Measurements from ENCODE around the gene OR5K2. TPM values are rescaled to one million over a fixed set of nuclear protein-coding genes. Genes with fewer than 3 reads are reported as not detected.

The OR5K2 gene
- total RNA-seq (2012; rRNA removed) = not detected in 2 replicates
- polyA plus RNA-seq (2012; rRNA removed) = not detected in 2 replicates
- polyA plus RNA-seq (2012; cell fraction: cytosol; rRNA removed) = not detected in 2 replicates
- not detected in 2 replicates for polyA plus RNA-seq (2012; cell fraction: nucleus; rRNA removed; ENCODE audit: low replicate concordance)
- not detected for Bru-seq, nascent RNA
- BruChase-seq, experiment 1, labeled RNA remaining after a 6-hour chase = not detected
- BruChase-seq, experiment 2, labeled RNA remaining after a 2-hour chase = not detected
- long read RNA-seq = 0 reads

- Histone ChIP-seq H4K91ac (ENCODE audit: insufficient read depth, low read depth, low read length) (no peak within 1 kb of the TSS), H2BK5ac (ENCODE audit: low read depth, low read length, poor library complexity, severe bottlenecking) (no peak within 1 kb of the TSS), H3K4me2 (ENCODE audit: low read depth, low read length) (no peak within 1 kb of the TSS), H3K9me1 (ENCODE audit: insufficient read depth, low read length) (no peaks in the 10 kb centered on the region), H3K27me3 (ENCODE audit: control insufficient read depth, insufficient read depth, low read length) (no peaks in the 10 kb centered on the region), H3K4me3 (ENCODE audit: insufficient read depth, low read depth, low read length) (no peak within 1 kb of the TSS), H4K8ac (ENCODE audit: low read depth in 2 of 2, low read length in 2 of 2) (no peak within 1 kb of the TSS), H2AFZ (replicated peaks; ENCODE audit: low read length, poor library complexity) (no peak within 1 kb of the TSS), H2BK120ac (ENCODE audit: low read depth, low read length) (no peak within 1 kb of the TSS), H3K9me3 (ENCODE audit: control insufficient read depth, insufficient read depth, low read length) (no peaks in the 10 kb centered on the region), H2BK20ac (ENCODE audit: low read depth, low read length) (no peak within 1 kb of the TSS), H4K5ac (ENCODE audit: low read depth, low read length) (no peak within 1 kb of the TSS), H3K4me1 (ENCODE audit: control insufficient read depth, insufficient read depth, low read length) (no peaks in the 10 kb centered on the region), H3K27ac (ENCODE audit: insufficient read depth, low read length) (no peak within 1 kb of the TSS), H3K36me3 (ENCODE audit: control insufficient read depth, insufficient read depth, low read length) (no peaks in the 10 kb centered on the region), H3K18ac (ENCODE audit: low read depth, low read length) (no peak within 1 kb of the TSS), H2AK5ac (ENCODE audit: low read depth, low read length) (no peak within 1 kb of the TSS), H2BK15ac (ENCODE audit: low read depth, low read length) (no peak within 1 kb of the TSS), H3K4ac (ENCODE audit: low read depth, low read length) (no peak within 1 kb of the TSS), H3K14ac (replicated peaks; ENCODE audit: low read depth, low read length) (no peak within 1 kb of the TSS), H3K79me1 (ENCODE audit: low read depth in 1 of 2, low read length in 2 of 2) (no peaks in the 10 kb centered on the region), H3K23ac (ENCODE audit: low read depth, low read length) (no peak within 1 kb of the TSS), H3K9ac (ENCODE audit: low read depth, low read length) (no peak within 1 kb of the TSS), H2AK9ac (replicated peaks; ENCODE audit: low read depth, low read length, poor library complexity) (no peak within 1 kb of the TSS), H4K20me1 (ENCODE audit: insufficient read depth, low read length) (no peaks in the 10 kb centered on the region), H3K56ac (ENCODE audit: extremely low read depth, insufficient read depth, low read length) (no peak within 1 kb of the TSS)
- in situ Hi-C loops (cut with MboI; ENCODE audit: low sequenced_read_pairs) (no loop called here), dilution Hi-C loops (cut with HindIII; ENCODE audit: low sequenced_read_pairs, unreplicated experiment) (no loop called here), intact Hi-C loops (cut with micrococcal nuclease) (no loop called here)
- no peak for ATAC-seq (ENCODE audit: low read depth)
- BruUV-seq (replicated peaks) = no TSS peak
- whole genome bisulfite sequencing, 2 experiments (ENCODE audit: extremely low coverage in 2 of 2, insufficient read length in 1 of 2) = no CpG with 5 or more reads among the region's 2 CpGs
- POLR2A ChIA-PET (ENCODE audit: unreplicated experiment) = no interaction called here
- no peak for DNase-seq
- no peak for TF ChIP-seq RAD21 (IDR thresholded peaks at IDR 0.05; ENCODE audit: low read length)
- no peak for TF ChIP-seq SMC3 (IDR thresholded peaks at IDR 0.05; ENCODE audit: low read depth, low read length)
- TF ChIP-seq USF2 (IDR thresholded peaks at IDR 0.05; ENCODE audit: low read depth, low read length) = no peak
- TF ChIP-seq CEBPB (IDR thresholded peaks at IDR 0.05; ENCODE audit: low read depth, low read length) = no peak
- TF ChIP-seq MXI1 (IDR thresholded peaks at IDR 0.05; ENCODE audit: borderline replicate concordance, low read depth, low read length) = no peak
- no peak for TF ChIP-seq CTCF (conservative IDR thresholded peaks at IDR 0.05; ENCODE audit: low read depth, low read length)
- no peak for TF ChIP-seq POLR2A (IDR thresholded peaks at IDR 0.05; ENCODE audit: low read depth, low read length)
- no peak for TF ChIP-seq MAZ (IDR thresholded peaks at IDR 0.05; ENCODE audit: borderline replicate concordance, low read depth, low read length)
- TF ChIP-seq NFE2L2 (IDR thresholded peaks at IDR 0.05; ENCODE audit: low read depth, low read length) = no peak
- no peak for TF ChIP-seq CHD1 (IDR thresholded peaks at IDR 0.05; ENCODE audit: low read depth, low read length)
- TF ChIP-seq MAFK (IDR thresholded peaks at IDR 0.05; ENCODE audit: low read depth, low read length) = no peak
- TF ChIP-seq RFX5 (IDR thresholded peaks at IDR 0.05; ENCODE audit: low read depth, low read length) = no peak
- CTCF ChIA-PET = no interaction called here
Measured at GRCh38 chr3:98497381-98497780, at the start of gene OR5K2. OR5K2 (plus strand) TSS chr3:98497681; CDS start chr3:98497681, 0 bp downstream.
